Renal cortex interstitium (tissue), 11 donors: ENCODE data around the gene DENND1A. TPM values are rescaled to one million over a fixed set of nuclear protein-coding genes. Genes with fewer than 3 reads are reported as not detected.

Source experiments
- DNase-seq, 11 donors: peaks; one replicate each; pipeline ENCODE4 v3.0.0-alpha.2; 2013; ENCODE audit warnings: low read depth in 9 of 11, low spot score in 4 of 11; ENCODE audit errors: extremely low read depth in 1 of 11
- polyA plus RNA-seq, 3 donors: library from polyadenylated mRNA; unstranded; fragments of 120-200 nt; gene quantifications; one replicate each; pipeline ENCODE4 v1.2.1, GENCODE V29; 2013; ENCODE audit not compliant: insufficient read length in 3 of 3

The DENND1A gene
- polyA plus RNA-seq, 3 donors, result 21.9 to 24.4 (median 22.3) TPM

GRCh38 chr9:123359546-123359945 is 570.4 kb downstream of the DENND1A start:
- DNase-seq, result no peak

GRCh38 chr9:123359106-123359505 is 570.8 kb downstream of the DENND1A start:
- DNase-seq, result no peak

- no peak for DNase-seq
Observed at GRCh38 chr9:123358181-123358905, 571.6 kb downstream of the DENND1A start.

GRCh38 chr9:123357743-123358059 is 572.2 kb downstream of the DENND1A start:
- no peak for DNase-seq

- no peak for DNase-seq
Observed at GRCh38 chr9:123356851-123357742, 572.8 kb downstream of the DENND1A start.

- DNase-seq, result no peak
Observed at GRCh38 chr9:123355761-123356431, 574.0 kb downstream of the DENND1A start, which contains the start of gene CRB2. Gene CRB2 (plus strand): TSS chr9:123356197. CDS start chr9:123356261, 64 bp downstream.

GRCh38 chr9:123354806-123355508 is 575.0 kb downstream of the DENND1A start:
- no peak for DNase-seq

DNA sequence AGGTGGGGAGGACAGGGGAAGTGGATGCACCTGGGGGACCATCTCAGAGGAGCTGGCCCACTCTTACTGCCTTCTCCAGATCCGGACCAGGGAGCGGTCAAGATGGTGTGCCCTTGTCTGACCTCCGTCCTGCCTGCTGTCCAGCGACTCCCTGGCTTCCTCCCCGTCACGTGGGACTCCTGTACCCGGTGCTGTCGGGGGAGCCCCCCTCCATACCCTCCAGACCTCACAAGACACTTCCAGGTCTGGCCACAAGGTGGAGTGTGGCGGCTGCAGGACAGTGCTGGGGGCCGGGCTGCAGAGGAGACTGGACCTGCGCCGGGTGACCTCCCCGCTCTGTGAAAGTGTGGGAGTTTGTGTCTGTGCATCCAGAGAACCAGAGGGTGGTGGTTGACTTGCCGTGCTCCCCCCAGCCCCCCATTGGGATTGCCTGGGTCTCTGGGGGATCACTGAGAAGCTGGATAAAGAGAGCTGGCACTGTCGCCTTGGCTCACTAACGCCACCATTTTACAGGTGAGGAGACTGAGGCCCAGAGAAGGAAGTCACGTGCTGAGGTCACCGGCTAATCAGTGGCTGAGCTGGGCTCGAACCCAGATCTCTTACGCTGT is 575.8 kb downstream of the DENND1A start:
- peak in 2 of 11 donors; percentile 67 to 75 for DNase-seq

GRCh38 chr9:123353041-123353440 is 576.9 kb downstream of the DENND1A start:
- DNase-seq, result no peak

GRCh38 chr9:123350590-123351310 is 579.2 kb downstream of the DENND1A start:
- DNase-seq, result no peak

- peak in 2 of 11 donors; percentile 58 to 60 for DNase-seq
Observed at GRCh38 chr9:123349691-123350480, 580.0 kb downstream of the DENND1A start.

- DNase-seq, result no peak
Observed at GRCh38 chr9:123349033-123349432, 580.9 kb downstream of the DENND1A start.

- no peak for DNase-seq
Observed at GRCh38 chr9:123348317-123348992, 581.5 kb downstream of the DENND1A start.

- no peak for DNase-seq
Observed at GRCh38 chr9:123347289-123348060, 582.5 kb downstream of the DENND1A start.

- no peak for DNase-seq
Observed at GRCh38 chr9:123346826-123347225, 583.1 kb downstream of the DENND1A start.

GRCh38 chr9:123346026-123346425 is 583.9 kb downstream of the DENND1A start:
- no peak for DNase-seq
